Astrocyte of the cerebellum (primary cell): ENCODE results near the gene PPP2R2D.

Source experiments
- DNase-seq: peaks from one replicate; pipeline ENCODE4 v3.0.0-alpha.2; 2011; ENCODE audit warnings: low read depth
- H3K4me3 ChIP-seq: 2 replicates; pipeline ENCODE4 v1.5.1; 2011; ENCODE audit warnings: mild to moderate bottlenecking, low read depth, low read length, moderate library complexity
- CTCF ChIP-seq: IDR thresholded peaks from 2 replicates; pipeline ENCODE4 v1.5.1; 2012; ENCODE audit warnings: low read length, low read depth, moderate library complexity, mild to moderate bottlenecking; ENCODE audit errors: missing control alignments
- in situ Hi-C: cut with HindIII; loops from 2 replicates; pipeline ENCODE4 v1.10.0; 2017; ENCODE audit warnings: low sequenced_read_pairs

The PPP2R2D gene

GRCh38 chr10:131900350-131901152 lies at the start of gene PPP2R2D:
Gene PPP2R2D, plus strand, starts transcription at chr10:131901008. Its CDS starts 141 bp downstream, at chr10:131901149.
- TF ChIP-seq CTCF, result no peak
- DNase-seq, result peak; percentile 70
- H3K4me3 ChIP-seq, result peak within 1 kb of the TSS; percentile 77
- in situ Hi-C loops, result no loop called here

- no peak overlapping the region for H3K4me3 ChIP-seq
- TF ChIP-seq CTCF, result no peak
- in situ Hi-C loops, result no loop called here
- no peak for DNase-seq
Measured at GRCh38 chr10:131851346-131851745, 49.5 kb upstream of the PPP2R2D start.

- in situ Hi-C loops, result no loop called here
- DNase-seq, result no peak
- H3K4me3 ChIP-seq, result no peak overlapping the region
- no peak for TF ChIP-seq CTCF
Measured at GRCh38 chr10:131852176-131852822, 48.5 kb upstream of the PPP2R2D start.

- in situ Hi-C loops, result no loop called here
- no peak for DNase-seq
- H3K4me3 ChIP-seq, result no peak overlapping the region
- TF ChIP-seq CTCF, result no peak
Measured at GRCh38 chr10:131852823-131853609, 47.8 kb upstream of the PPP2R2D start.

- in situ Hi-C loops, result no loop called here
- no peak overlapping the region for H3K4me3 ChIP-seq
- TF ChIP-seq CTCF, result no peak
- DNase-seq, result no peak
Measured at GRCh38 chr10:131853610-131853964, 47.2 kb upstream of the PPP2R2D start.

- no peak for DNase-seq
- no peak for TF ChIP-seq CTCF
- in situ Hi-C loops, result no loop called here
- H3K4me3 ChIP-seq, result no peak overlapping the region
Measured at GRCh38 chr10:131854579-131855335, 46.1 kb upstream of the PPP2R2D start.
